ENCODE measurements around the gene TRDMT1.

TRDMT1 gene

DNA sequence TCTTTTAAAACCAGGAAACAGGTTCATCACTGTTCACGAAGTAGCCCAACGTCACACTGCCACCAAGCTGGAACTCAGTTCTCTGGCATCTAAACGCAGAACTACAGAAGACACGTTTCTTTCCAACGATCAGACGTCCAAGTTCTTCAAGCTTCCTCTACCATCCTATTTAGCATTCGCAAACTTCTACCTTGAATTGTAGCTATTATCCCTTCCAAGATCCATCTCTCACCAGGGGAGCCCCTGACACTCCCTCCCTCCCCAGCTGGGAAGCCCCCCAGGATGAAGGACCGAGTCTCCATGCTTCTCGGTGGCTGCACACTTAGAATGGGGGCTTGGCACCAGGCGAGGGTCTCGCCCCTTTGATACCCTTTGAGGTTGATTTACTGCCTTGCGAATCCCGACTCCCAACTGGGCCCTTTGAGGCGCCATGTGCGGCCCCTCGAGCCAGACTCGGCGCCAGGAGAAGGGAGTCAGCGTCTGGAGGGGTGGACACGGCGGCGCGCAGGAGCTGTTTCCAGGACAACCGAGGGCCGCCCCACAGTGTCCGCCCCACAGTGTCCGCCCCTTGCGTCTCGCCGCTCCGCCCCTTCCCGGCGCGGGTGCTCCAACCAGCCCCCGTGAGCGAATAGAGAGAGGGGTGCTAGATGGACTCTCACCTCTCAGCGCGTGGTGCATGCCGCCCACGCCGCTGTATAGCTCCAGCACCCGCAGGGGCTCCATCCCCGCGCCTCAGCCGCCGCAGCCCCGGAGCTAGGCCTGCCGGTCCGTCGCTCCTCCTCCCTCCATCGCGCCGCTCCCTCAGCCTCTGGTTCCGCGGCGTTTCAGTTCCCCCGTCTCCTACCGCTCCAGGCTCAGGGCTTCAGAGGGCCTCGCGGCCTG is at the start of gene TRDMT1:
Gene TRDMT1 (minus strand): TSS at position 761 of the 882 bp plus-strand sequence. CDS start 38 bp downstream, at position 723.
- no peaks in the 10 kb centered on the region for H3K27me3 ChIP-seq (ENCODE audit: insufficient read depth, low read depth)

GRCh38 chr10:17250736-17251135 is 49.3 kb upstream of the TRDMT1 start:
- TF ChIP-seq, protein P1, sequence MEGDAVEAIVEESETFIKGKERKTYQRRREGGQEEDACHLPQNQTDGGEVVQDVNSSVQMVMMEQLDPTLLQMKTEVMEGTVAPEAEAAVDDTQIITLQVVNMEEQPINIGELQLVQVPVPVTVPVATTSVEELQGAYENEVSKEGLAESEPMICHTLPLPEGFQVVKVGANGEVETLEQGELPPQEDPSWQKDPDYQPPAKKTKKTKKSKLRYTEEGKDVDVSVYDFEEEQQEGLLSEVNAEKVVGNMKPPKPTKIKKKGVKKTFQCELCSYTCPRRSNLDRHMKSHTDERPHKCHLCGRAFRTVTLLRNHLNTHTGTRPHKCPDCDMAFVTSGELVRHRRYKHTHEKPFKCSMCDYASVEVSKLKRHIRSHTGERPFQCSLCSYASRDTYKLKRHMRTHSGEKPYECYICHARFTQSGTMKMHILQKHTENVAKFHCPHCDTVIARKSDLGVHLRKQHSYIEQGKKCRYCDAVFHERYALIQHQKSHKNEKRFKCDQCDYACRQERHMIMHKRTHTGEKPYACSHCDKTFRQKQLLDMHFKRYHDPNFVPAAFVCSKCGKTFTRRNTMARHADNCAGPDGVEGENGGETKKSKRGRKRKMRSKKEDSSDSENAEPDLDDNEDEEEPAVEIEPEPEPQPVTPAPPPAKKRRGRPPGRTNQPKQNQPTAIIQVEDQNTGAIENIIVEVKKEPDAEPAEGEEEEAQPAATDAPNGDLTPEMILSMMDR (conservative IDR thresholded peaks at IDR 0.05; ENCODE audit: low read depth, low read length) = no peak
- Histone ChIP-seq H3K36me3 (ENCODE audit: insufficient read depth) (no peaks in the 10 kb centered on the region), H3K9ac (no peak overlapping the region), H3K4me3 (IDR thresholded peaks at IDR 0.05; ENCODE audit: insufficient read depth, low read depth, low read length) (no peak overlapping the region), H3K27me3 (ENCODE audit: insufficient read depth, low read depth) (no peaks in the 10 kb centered on the region), H3K27ac (no peak overlapping the region), H3K4me2 (no peak overlapping the region), H3K79me2 (ENCODE audit: insufficient read depth, low read depth) (no peaks in the 10 kb centered on the region), H4K20me1 (ENCODE audit: insufficient read depth) (no peaks in the 10 kb centered on the region), H3K4me1 (ENCODE audit: low read depth, poor library complexity, severe bottlenecking) (no peaks in the 10 kb centered on the region), H2AFZ (ENCODE audit: low read depth) (no peak overlapping the region)

More for the DNA sequence above, at the start of gene TRDMT1:
- Histone ChIP-seq H3K4me1 (ENCODE audit: low read depth, poor library complexity, severe bottlenecking) (peaks cover 28% of the 10 kb centered on the region), H3K4me3 (IDR thresholded peaks at IDR 0.05; ENCODE audit: insufficient read depth, low read depth, low read length) (peak within 1 kb of the TSS; percentile 81), H4K20me1 (ENCODE audit: insufficient read depth) (no peaks in the 10 kb centered on the region; the same call in 1 of the 2 replicates), H3K9ac (peak within 1 kb of the TSS; percentile 82), H3K79me2 (ENCODE audit: insufficient read depth, low read depth) (peaks cover 15% of the 10 kb centered on the region; the same call in 1 of the 2 replicates), H2AFZ (ENCODE audit: low read depth) (peak within 1 kb of the TSS; percentile 80), H3K36me3 (ENCODE audit: insufficient read depth) (no peaks in the 10 kb centered on the region), H3K27ac (peak within 1 kb of the TSS; percentile 77), H3K4me2 (peak within 1 kb of the TSS; percentile 80)
- TF ChIP-seq, protein P1 (conservative IDR thresholded peaks at IDR 0.05; ENCODE audit: low read depth, low read length) = 0 out of 2 replicates have a peak, but pooled peaks have one; percentile 16

DNA sequence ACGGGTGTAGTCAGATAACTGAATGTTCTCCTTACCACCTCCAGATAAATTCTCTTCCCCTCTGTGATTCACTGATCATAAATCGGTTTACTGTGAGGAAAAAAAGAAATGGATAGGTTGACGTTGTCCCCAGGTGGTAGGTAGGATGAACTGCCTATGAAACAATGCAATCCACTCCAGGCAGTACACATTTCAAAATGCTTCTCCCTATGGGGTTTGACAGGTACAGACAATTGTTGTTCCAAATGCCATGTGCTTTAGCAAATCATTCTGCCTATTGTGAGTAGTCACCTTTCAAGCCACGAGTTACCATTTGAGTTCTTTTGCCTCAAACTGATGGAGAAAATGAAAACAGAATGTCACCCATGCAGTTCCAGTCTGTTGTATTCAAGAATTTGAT is 48.3 kb upstream of the TRDMT1 start:
- no peak overlapping the region for H3K4me2 ChIP-seq

DNA sequence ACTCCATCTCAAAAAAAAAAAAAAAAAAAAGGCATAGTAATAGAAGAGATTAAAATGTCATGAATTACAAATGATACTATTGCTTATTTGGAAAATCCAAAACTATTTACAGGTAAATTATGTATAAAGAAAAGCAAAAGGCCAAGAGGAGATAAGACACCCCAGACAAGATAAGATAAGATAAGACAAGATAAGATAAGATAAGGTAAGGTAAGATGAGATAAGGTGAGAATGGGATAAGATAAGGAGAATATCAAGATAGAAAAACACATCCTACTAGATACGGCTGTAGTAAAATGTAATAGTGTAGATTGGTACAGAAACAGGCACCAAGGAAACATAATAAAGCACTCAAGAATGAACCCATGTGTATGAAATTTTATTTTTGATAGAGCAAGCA is 47.5 kb upstream of the TRDMT1 start:
- no peak overlapping the region for H3K4me3 ChIP-seq (IDR thresholded peaks at IDR 0.05; ENCODE audit: insufficient read depth, low read depth, low read length)
- H3K36me3 ChIP-seq (ENCODE audit: insufficient read depth) = no peaks in the 10 kb centered on the region
- no peaks in the 10 kb centered on the region for H3K4me1 ChIP-seq (ENCODE audit: low read depth, poor library complexity, severe bottlenecking)
- no peaks in the 10 kb centered on the region for H3K79me2 ChIP-seq (ENCODE audit: insufficient read depth, low read depth)
- H3K27me3 ChIP-seq (ENCODE audit: insufficient read depth, low read depth) = no peaks in the 10 kb centered on the region
- H3K27ac ChIP-seq = no peak overlapping the region
- no peak overlapping the region for H3K4me2 ChIP-seq
- no peak overlapping the region for H2AFZ ChIP-seq (ENCODE audit: low read depth)
- no peak overlapping the region for H3K9ac ChIP-seq
- no peaks in the 10 kb centered on the region for H4K20me1 ChIP-seq (ENCODE audit: insufficient read depth)
- TF ChIP-seq, protein P1 (conservative IDR thresholded peaks at IDR 0.05; ENCODE audit: low read depth, low read length) = no peak

More for the DNA sequence above, 48.3 kb upstream of the TRDMT1 start:
- Histone ChIP-seq H3K4me1 (ENCODE audit: low read depth, poor library complexity, severe bottlenecking) (no peaks in the 10 kb centered on the region), H3K27ac (no peak overlapping the region), H3K4me3 (IDR thresholded peaks at IDR 0.05; ENCODE audit: insufficient read depth, low read depth, low read length) (no peak overlapping the region), H3K9ac (no peak overlapping the region), H3K79me2 (ENCODE audit: insufficient read depth, low read depth) (no peaks in the 10 kb centered on the region), H3K36me3 (ENCODE audit: insufficient read depth) (no peaks in the 10 kb centered on the region), H3K27me3 (ENCODE audit: insufficient read depth, low read depth) (no peaks in the 10 kb centered on the region), H4K20me1 (ENCODE audit: insufficient read depth) (no peaks in the 10 kb centered on the region), H2AFZ (ENCODE audit: low read depth) (no peak overlapping the region)
- TF ChIP-seq, protein P1 (conservative IDR thresholded peaks at IDR 0.05; ENCODE audit: low read depth, low read length) = 0 out of 2 replicates have a peak, but pooled peaks have one; percentile 22
